Esophagus squamous epithelium (tissue), 5 donors: ENCODE results near the gene TUBA4A. TPM values are rescaled to one million over a fixed set of nuclear protein-coding genes. Genes with fewer than 3 reads are reported as not detected.

Experiments
- DNase-seq: peaks from one replicate; lab custom pipeline; 2025; lab: John Stamatoyannopoulos, UW
- H3K27ac ChIP-seq, 4 donors: fragments of 200-600 bp; sonication (generic); one replicate each; pipeline ENCODE4 v1.5.1; 2016 to 2019; ENCODE audit warnings: mild to moderate bottlenecking in 1 of 4
- H3K27me3 ChIP-seq, 4 donors: fragments of 200-600 bp; sonication (generic); 1 replicate in 3 of 4; 2 replicates in 1 of 4; pipeline versions ENCODE4 v1.5.1 to v1.6.0; 2017 to 2021; ENCODE audit warnings: antibody characterized with exemption in 1 of 4
- H3K36me3 ChIP-seq, 3 donors: fragments of 200-600 bp; sonication (generic); one replicate each; pipeline ENCODE4 v1.5.1; 2016 to 2019
- H3K4me1 ChIP-seq, 3 donors: fragments of 200-600 bp; sonication (generic); one replicate each; pipeline ENCODE4 v1.5.1; 2017 to 2019
- H3K4me3 ChIP-seq, 4 donors: fragments of 200-600 bp; sonication (generic); 1 replicate in 3 of 4; 2 replicates in 1 of 4; pipeline ENCODE4 v1.5.1; 2016 to 2019; ENCODE audit warnings: mild to moderate bottlenecking in 2 of 4, moderate library complexity in 1 of 4
- H3K9me3 ChIP-seq, 3 donors: fragments of 200-600 bp; sonication (generic); one replicate each; pipeline ENCODE4 v1.5.1; 2016 to 2019
- POLR2A ChIP-seq, 4 donors: fragments of 450-650 bp; IDR thresholded peaks; one replicate each; pipeline ENCODE4 v1.6.1; 2017; ENCODE audit warnings: antibody characterized with exemption in 4 of 4, mild to moderate bottlenecking in 4 of 4, moderate library complexity in 3 of 4
- WGBS, 2 donors: methylation state at CpG; one replicate each; pipeline ENCODE4 v1.1.5; 2018; 5-methylcytosine and 5-hydroxymethylcytosine counted together
- intact Hi-C: fragments of 100-400 bp; cut with DNase I; formaldehyde crosslinking; loops from one replicate; pipeline ENCODE4 v1.15.0; 2022
- total RNA-seq, 4 donors: library from RNA; depleted of rRNA; stranded (reverse); fragments of >200 nt; gene quantifications; one replicate each; pipeline ENCODE4 v1.1.0, GENCODE V29; 2016
- TF ChIP-seq, protein P1 (sequence below), 6 experiments: fragments of 450-650 bp in 4 of 6; fragments of 200-600 bp in 2 of 6; sonication (generic) in 2 of 6; IDR thresholded peaks; one replicate each; pipeline ENCODE4 v1.5.1; 2016 to 2019; ENCODE audit warnings: antibody characterized with exemption in 6 of 6, mild to moderate bottlenecking in 4 of 6, moderate library complexity in 4 of 6
- donor health status: DM: yes; HTN: yes; CAD: no.

Gene TUBA4A
- total RNA-seq, 4 donors from 2014 or later, result 104 to 258 (median 169) TPM

DNA sequence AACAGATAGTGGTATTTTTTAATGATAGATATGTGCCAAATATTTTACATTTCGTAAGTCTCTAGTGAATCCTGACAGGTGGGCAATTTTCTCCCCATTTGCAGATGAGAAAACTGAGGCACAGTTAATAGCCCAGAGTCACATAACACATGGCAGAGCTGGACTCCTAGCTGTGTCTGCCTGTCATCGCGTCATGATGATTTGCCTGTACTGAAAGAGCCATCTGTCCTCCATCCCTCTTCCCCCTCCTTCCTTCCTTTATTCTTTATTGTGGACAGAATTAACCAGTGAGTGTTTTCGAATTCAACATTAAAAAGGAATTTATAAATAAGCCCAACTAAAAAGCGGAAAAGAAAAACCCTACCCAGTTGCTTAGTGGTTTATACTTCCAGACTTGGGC lies 28.7 kb upstream of the TUBA4A start:
- Histone ChIP-seq H3K36me3 (peaks cover 0 to 57% (median 6%) of the 10 kb centered on the region in 3 donors), H3K4me1 (peaks cover 46 to 82% (median 49%) of the 10 kb centered on the region in 3 donors), H3K4me3 (no peak overlapping the region), H3K27ac (peak overlapping the region in 1 of 4 donors; percentile 28), H3K9me3 (no peaks in the 10 kb centered on the region), H3K27me3 (no peaks in the 10 kb centered on the region)
- no peak for DNase-seq
- TF ChIP-seq POLR2A (IDR thresholded peaks at IDR 0.05), result no peak
- TF ChIP-seq, protein P1, sequence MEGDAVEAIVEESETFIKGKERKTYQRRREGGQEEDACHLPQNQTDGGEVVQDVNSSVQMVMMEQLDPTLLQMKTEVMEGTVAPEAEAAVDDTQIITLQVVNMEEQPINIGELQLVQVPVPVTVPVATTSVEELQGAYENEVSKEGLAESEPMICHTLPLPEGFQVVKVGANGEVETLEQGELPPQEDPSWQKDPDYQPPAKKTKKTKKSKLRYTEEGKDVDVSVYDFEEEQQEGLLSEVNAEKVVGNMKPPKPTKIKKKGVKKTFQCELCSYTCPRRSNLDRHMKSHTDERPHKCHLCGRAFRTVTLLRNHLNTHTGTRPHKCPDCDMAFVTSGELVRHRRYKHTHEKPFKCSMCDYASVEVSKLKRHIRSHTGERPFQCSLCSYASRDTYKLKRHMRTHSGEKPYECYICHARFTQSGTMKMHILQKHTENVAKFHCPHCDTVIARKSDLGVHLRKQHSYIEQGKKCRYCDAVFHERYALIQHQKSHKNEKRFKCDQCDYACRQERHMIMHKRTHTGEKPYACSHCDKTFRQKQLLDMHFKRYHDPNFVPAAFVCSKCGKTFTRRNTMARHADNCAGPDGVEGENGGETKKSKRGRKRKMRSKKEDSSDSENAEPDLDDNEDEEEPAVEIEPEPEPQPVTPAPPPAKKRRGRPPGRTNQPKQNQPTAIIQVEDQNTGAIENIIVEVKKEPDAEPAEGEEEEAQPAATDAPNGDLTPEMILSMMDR (IDR thresholded peaks at IDR 0.05), result no peak
- WGBS, 2 donors, result 89 to 90% methylated on average over 5 of the region's 5 CpGs
- intact Hi-C loops, result no loop called here

DNA sequence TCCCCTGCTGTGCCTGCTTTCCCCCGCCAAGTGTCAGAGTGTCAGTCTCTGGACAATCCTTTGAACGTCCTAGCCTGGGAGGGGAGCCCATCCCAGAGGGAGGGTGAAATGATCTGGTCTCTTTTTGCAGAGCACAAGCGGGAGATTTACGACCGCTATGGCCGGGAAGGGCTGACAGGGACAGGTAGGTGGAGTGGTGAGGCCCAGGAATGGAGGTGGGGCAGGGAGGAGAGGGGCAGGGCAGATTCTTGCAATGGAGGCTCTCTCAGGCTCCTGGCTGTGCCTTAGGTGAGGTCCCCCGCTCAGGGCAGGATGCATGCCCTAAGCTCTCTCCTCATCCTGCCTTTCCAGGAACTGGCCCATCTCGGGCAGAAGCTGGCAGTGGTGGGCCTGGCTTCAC lies 27.9 kb upstream of the TUBA4A start:
- Histone ChIP-seq H3K9me3 (no peaks in the 10 kb centered on the region), H3K36me3 (peaks cover 0 to 57% (median 6%) of the 10 kb centered on the region in 3 donors), H3K4me1 (peaks cover 41 to 82% (median 46%) of the 10 kb centered on the region in 3 donors), H3K27ac (peak overlapping the region in 1 of 4 donors; percentile 28), H3K27me3 (no peaks in the 10 kb centered on the region), H3K4me3 (no peak overlapping the region)
- no peak for TF ChIP-seq POLR2A (IDR thresholded peaks at IDR 0.05)
- TF ChIP-seq, protein P1 (IDR thresholded peaks at IDR 0.05), result no peak
- 73 to 84% methylated on average over 6 to 7 of the region's 8 CpGs for WGBS, 2 donors
- DNase-seq, result no peak
- intact Hi-C loops, result no loop called here

DNA sequence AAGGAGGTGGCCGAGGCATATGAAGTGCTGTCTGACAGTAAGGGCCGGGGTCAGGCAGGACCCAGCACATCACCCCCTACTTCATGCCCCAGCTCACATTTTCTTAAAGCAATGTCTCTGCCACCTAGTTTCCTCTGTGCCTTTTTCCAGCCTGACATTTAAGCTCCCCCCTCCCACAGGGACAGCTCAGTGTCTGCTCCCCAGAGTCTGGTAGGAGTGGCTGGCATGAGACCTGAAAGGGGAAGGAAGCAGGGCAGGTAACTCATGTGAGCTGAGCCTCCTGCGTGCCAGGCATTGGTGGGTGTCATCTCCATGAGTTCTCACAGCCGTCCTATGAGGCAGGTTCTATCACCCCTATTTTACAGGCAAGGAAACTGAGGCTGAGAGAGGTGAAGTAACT lies 26.9 kb upstream of the TUBA4A start:
- no peak overlapping the region for H3K4me3 ChIP-seq
- intact Hi-C loops, result no loop called here

DNA sequence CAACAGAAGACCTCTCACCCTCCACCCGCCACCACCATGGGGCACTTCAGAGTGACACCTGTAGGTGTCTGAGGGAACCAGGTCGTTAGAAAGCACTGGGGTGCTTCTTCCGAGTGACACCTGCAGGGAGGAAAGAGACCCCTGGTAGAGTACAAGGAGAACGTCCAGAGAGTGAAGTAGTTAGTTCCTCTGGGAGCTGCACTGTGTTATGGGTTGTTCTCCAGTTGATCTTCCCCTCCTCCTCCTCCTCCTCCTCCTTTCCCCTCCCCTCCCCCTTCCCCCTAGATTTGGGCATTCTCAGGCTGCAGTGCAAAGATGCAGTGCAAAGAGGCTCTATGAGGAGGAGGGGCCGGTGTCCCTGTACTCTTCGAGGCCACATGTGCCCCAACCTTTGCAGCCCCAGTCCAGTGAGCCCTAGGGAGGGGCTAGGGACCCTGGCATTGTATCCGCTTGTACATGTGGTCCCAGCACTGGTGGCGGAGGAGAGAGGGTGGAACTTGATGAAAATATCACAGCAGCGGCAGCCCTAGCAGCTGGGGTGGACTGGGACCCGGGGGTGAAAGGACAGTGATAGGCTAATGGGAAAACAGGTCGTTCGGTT lies 26.3 kb upstream of the TUBA4A start:
- Histone ChIP-seq H3K9me3 (no peaks in the 10 kb centered on the region), H3K27ac (peak overlapping the region; percentile 95 to 99 (median 97)), H3K36me3 (peaks cover 0 to 48% (median 6%) of the 10 kb centered on the region in 3 donors), H3K27me3 (no peaks in the 10 kb centered on the region), H3K4me1 (peaks cover 25 to 68% (median 32%) of the 10 kb centered on the region in 3 donors), H3K4me3 (peak overlapping the region; percentile 62 to 95 (median 78))
- WGBS, 2 donors, result 30 to 40% methylated on average over 9 to 11 of the region's 12 CpGs
- intact Hi-C loops, result no loop called here
- TF ChIP-seq, protein P1 (IDR thresholded peaks at IDR 0.05), result peak in 2 of 6 experiments; percentile 14 to 26
- no peak for TF ChIP-seq POLR2A (IDR thresholded peaks at IDR 0.05)
- no peak for DNase-seq

More for the DNA sequence above, 26.9 kb upstream of the TUBA4A start:
- Histone ChIP-seq H3K27me3 (no peaks in the 10 kb centered on the region), H3K4me1 (peaks cover 31 to 73% (median 39%) of the 10 kb centered on the region in 3 donors), H3K9me3 (no peaks in the 10 kb centered on the region), H3K27ac (peak overlapping the region in 3 of 4 donors; percentile 95 to 99 (median 97)), H3K36me3 (peaks cover 0 to 54% (median 6%) of the 10 kb centered on the region in 3 donors)
- TF ChIP-seq POLR2A (IDR thresholded peaks at IDR 0.05), result no peak
- TF ChIP-seq, protein P1 (IDR thresholded peaks at IDR 0.05), result no peak
- WGBS, 2 donors, result 64 to 96% methylated on average over 3 to 4 of the region's 4 CpGs
- DNase-seq, result no peak

DNA sequence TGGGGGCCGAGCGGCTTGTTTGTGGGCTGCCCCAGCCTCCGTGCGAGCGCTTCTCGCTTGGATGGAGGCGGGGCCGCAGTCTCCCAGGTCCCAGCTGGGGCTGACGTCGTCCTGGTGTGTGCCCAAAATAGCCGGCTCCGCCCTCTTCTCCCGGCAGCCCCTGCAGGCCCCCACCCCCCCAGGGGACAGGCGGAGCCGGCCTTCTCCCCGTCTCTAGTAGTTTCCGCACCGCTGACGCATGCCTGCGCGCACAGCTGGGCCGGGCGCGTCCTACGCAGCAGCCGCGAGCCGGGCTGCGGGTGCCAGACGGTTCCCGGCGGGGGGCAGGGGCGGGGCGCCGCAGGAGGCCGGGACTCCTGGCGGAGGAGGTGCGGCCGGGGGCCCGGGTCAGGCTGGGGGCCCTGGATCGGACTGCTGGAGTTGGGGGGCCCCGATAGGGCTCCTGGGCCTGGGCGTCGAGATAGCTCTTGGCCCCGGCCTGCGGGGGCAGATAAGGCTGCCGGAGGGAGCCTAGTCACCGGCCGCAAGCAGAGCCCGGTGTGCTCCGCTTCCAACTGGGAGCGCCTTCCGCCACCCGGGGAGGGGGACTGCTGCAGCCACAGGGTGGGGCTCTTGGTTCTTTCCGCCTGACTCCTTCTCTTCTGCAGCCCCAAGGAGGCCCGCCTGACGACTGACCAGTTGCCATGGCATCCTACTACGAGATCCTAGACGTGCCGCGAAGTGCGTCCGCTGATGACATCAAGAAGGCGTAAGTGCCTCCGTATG lies 25.6 kb upstream of the TUBA4A start, which contains the start of gene DNAJB2:
Gene DNAJB2, plus strand, starts transcription at position 216 of the 765 bp plus-strand sequence. Its CDS starts 468 bp downstream, at position 684.
- Histone ChIP-seq H3K36me3 (peaks cover 0 to 41% (median 6%) of the 10 kb centered on the region in 3 donors), H3K4me1 (peaks cover 24 to 68% (median 31%) of the 10 kb centered on the region in 3 donors), H3K4me3 (peak within 1 kb of the TSS; percentile 62 to 95 (median 78)), H3K27me3 (no peaks in the 10 kb centered on the region), H3K27ac (peak within 1 kb of the TSS; percentile 95 to 99 (median 97)), H3K9me3 (no peaks in the 10 kb centered on the region)
- peak; percentile 94 for DNase-seq
- intact Hi-C loops, result no loop called here
- WGBS, 2 donors, result 0% methylated on average over 7 of the region's 65 CpGs
- TF ChIP-seq POLR2A (IDR thresholded peaks at IDR 0.05), result peak in 3 of 4 donors; percentile 80 to 96 (median 94)
- TF ChIP-seq, protein P1 (IDR thresholded peaks at IDR 0.05), result no peak
